ENCODE measurements around the gene PLIN5. TPM values are rescaled to one million over a fixed set of nuclear protein-coding genes. Genes with fewer than 3 reads are reported as not detected.

The PLIN5 gene
- total RNA-seq, 1 experiment from 2014 or later: 3.9 TPM

DNA sequence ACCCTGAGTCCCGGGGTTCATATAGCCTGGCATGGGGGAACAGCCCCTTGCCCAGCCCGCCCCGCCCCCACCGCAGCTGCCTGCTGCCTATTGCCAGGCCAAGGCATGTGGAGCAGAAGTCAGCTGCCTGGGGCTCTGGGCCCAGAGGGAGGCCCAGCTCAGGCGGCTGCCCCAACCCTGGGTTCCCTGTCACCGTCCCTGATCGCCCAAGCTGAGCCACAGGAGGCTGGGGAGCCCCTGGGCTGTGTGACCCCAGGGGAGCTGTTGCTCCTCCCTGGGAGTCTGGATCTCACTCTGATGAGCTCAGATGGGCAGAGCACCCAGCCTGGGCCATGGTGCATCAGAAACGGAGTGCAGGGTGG lies 18.1 kb downstream of the PLIN5 start:
- Histone ChIP-seq H4K20me1 (ENCODE audit: control insufficient read depth, insufficient read depth, insufficient read length) (no peaks in the 10 kb centered on the region), H3K56ac (ENCODE audit: insufficient read length, low read depth, low read length) (no peak overlapping the region), H3K23me2 (ENCODE audit: insufficient read length, low read depth, low read length, poor library complexity, severe bottlenecking) (no peaks in the 10 kb centered on the region), H4K5ac (ENCODE audit: insufficient read length, low read depth, low read length) (no peak overlapping the region), H3K4ac (ENCODE audit: low read depth, low read length) (no peak overlapping the region), H2BK12ac (ENCODE audit: insufficient read length, low read depth, low read length) (no peak overlapping the region), H3K4me1 (ENCODE audit: insufficient read depth, low read length) (no peaks in the 10 kb centered on the region), H3K79me2 (ENCODE audit: insufficient read depth, low read length) (no peaks in the 10 kb centered on the region), H3K14ac (ENCODE audit: insufficient read depth, low read length) (no peak overlapping the region), H2BK5ac (ENCODE audit: insufficient read length, low read length) (no peak overlapping the region), H2BK15ac (ENCODE audit: low read depth, low read length) (no peak overlapping the region), H3T11ph (ENCODE audit: low read length) (no peak overlapping the region), H2AK5ac (ENCODE audit: insufficient read length, low read length) (no peak overlapping the region), H3K27me3 (ENCODE audit: insufficient read depth, low read length) (peaks cover 3% of the 10 kb centered on the region; the same call in 1 of the 2 replicates), H2BK120ac (ENCODE audit: low read depth, low read length, poor library complexity, severe bottlenecking) (no peak overlapping the region), H4K8ac (replicated peaks; ENCODE audit: insufficient read length, low read depth, low read length) (no peak overlapping the region), H2AFZ (ENCODE audit: low read length) (no peak overlapping the region), H3K27ac (ENCODE audit: insufficient read length, low read depth, low read length) (no peak overlapping the region), H3K9me3 (ENCODE audit: control insufficient read depth, low read depth, low read length) (no peaks in the 10 kb centered on the region), H3K79me1 (ENCODE audit: insufficient read depth, low read depth, low read length, poor library complexity, severe bottlenecking) (no peaks in the 10 kb centered on the region), H3K18ac (ENCODE audit: insufficient read length, low read depth, low read length) (no peak overlapping the region), H3K9ac (ENCODE audit: extremely low read depth, insufficient read length, low read length) (no peak overlapping the region), H2BK20ac (ENCODE audit: low read depth, low read length, poor library complexity, severe bottlenecking) (no peak overlapping the region), H3K23ac (ENCODE audit: insufficient read length, low read depth, low read length) (no peak overlapping the region), H3K4me2 (ENCODE audit: insufficient read depth, insufficient read length, low read length) (no peak overlapping the region), H4K91ac (ENCODE audit: insufficient read length, low read depth, low read length) (no peak overlapping the region)
- Mint-ChIP-seq H3K9me3 (0 out of 5 replicates have a peak, but pooled peaks cover 0 to 2% of the 10 kb centered on the region in 2 experiments), H3K36me3 (ENCODE audit: insufficient read depth in 1 of 3, low read depth in 3 of 3) (no peaks in the 10 kb centered on the region), H3K27ac (no peak overlapping the region), H3K4me1 (peaks cover 3 to 7% of the 10 kb centered on the region in 2 experiments; a peak in 3 of 4 replicates), H3K27me3 (ENCODE audit: low read depth) (peaks cover 73% of the 10 kb centered on the region), H3K4me3 (no peak overlapping the region)
- no CpG with 5 or more reads among the region's 8 CpGs for WGBS (ENCODE audit: extremely low coverage, insufficient read length, low lambda C conversion rate)
- DNase-seq: no peak
- TF ChIP-seq, protein P1, sequence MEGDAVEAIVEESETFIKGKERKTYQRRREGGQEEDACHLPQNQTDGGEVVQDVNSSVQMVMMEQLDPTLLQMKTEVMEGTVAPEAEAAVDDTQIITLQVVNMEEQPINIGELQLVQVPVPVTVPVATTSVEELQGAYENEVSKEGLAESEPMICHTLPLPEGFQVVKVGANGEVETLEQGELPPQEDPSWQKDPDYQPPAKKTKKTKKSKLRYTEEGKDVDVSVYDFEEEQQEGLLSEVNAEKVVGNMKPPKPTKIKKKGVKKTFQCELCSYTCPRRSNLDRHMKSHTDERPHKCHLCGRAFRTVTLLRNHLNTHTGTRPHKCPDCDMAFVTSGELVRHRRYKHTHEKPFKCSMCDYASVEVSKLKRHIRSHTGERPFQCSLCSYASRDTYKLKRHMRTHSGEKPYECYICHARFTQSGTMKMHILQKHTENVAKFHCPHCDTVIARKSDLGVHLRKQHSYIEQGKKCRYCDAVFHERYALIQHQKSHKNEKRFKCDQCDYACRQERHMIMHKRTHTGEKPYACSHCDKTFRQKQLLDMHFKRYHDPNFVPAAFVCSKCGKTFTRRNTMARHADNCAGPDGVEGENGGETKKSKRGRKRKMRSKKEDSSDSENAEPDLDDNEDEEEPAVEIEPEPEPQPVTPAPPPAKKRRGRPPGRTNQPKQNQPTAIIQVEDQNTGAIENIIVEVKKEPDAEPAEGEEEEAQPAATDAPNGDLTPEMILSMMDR (conservative IDR thresholded peaks at IDR 0.05): no peak
